ENCODE measurements around the gene KCNE4.

The KCNE4 gene

GRCh38 chr2:223051693-223052289 is at the start of gene KCNE4:
Gene KCNE4 (plus strand): TSS chr2:223052190. CDS start chr2:223052831, 641 bp downstream.
- no peak for DNase-seq (ENCODE audit: extremely low read depth in 1 of 2, low read depth in 1 of 2)

- DNase-seq (ENCODE audit: extremely low read depth in 1 of 2, low read depth in 1 of 2): no peak
These were observed 48.8 kb upstream of the KCNE4 start for GRCh38 chr2:223003191-223003590.

GRCh38 chr2:223005496-223005895 is 46.5 kb upstream of the KCNE4 start:
- no peak for DNase-seq (ENCODE audit: extremely low read depth in 1 of 2, low read depth in 1 of 2)

GRCh38 chr2:223007531-223007930 is 44.5 kb upstream of the KCNE4 start:
- DNase-seq (ENCODE audit: extremely low read depth in 1 of 2, low read depth in 1 of 2): no peak

GRCh38 chr2:223008162-223008561 is 43.8 kb upstream of the KCNE4 start:
- DNase-seq (ENCODE audit: extremely low read depth in 1 of 2, low read depth in 1 of 2): no peak

GRCh38 chr2:223008956-223009355 is 43.0 kb upstream of the KCNE4 start:
- no peak for DNase-seq (ENCODE audit: extremely low read depth in 1 of 2, low read depth in 1 of 2)

- no peak for DNase-seq (ENCODE audit: extremely low read depth in 1 of 2, low read depth in 1 of 2)
These were observed 41.3 kb upstream of the KCNE4 start for GRCh38 chr2:223010641-223011040.

- DNase-seq (ENCODE audit: extremely low read depth in 1 of 2, low read depth in 1 of 2): no peak
These were observed 39.7 kb upstream of the KCNE4 start for GRCh38 chr2:223012291-223012690.

- DNase-seq (ENCODE audit: extremely low read depth in 1 of 2, low read depth in 1 of 2): no peak
These were observed 32.5 kb upstream of the KCNE4 start for GRCh38 chr2:223019390-223019930.

- no peak for DNase-seq (ENCODE audit: extremely low read depth in 1 of 2, low read depth in 1 of 2)
These were observed 31.8 kb upstream of the KCNE4 start for GRCh38 chr2:223019987-223020717.

- DNase-seq (ENCODE audit: extremely low read depth in 1 of 2, low read depth in 1 of 2): no peak
These were observed 30.9 kb upstream of the KCNE4 start for GRCh38 chr2:223020971-223021675.

- no peak for DNase-seq (ENCODE audit: extremely low read depth in 1 of 2, low read depth in 1 of 2)
These were observed 25.5 kb upstream of the KCNE4 start for GRCh38 chr2:223026357-223027110.

- no peak for DNase-seq (ENCODE audit: extremely low read depth in 1 of 2, low read depth in 1 of 2)
These were observed 24.5 kb upstream of the KCNE4 start for GRCh38 chr2:223027442-223027841.

GRCh38 chr2:223029287-223029686 is 22.7 kb upstream of the KCNE4 start:
- no peak for DNase-seq (ENCODE audit: extremely low read depth in 1 of 2, low read depth in 1 of 2)

GRCh38 chr2:223032187-223033142 is 19.5 kb upstream of the KCNE4 start:
- no peak for DNase-seq (ENCODE audit: extremely low read depth in 1 of 2, low read depth in 1 of 2)

GRCh38 chr2:223034221-223034975 is 17.6 kb upstream of the KCNE4 start:
- no peak for DNase-seq (ENCODE audit: extremely low read depth in 1 of 2, low read depth in 1 of 2)

GRCh38 chr2:223036790-223037444 is 15.1 kb upstream of the KCNE4 start:
- no peak for DNase-seq (ENCODE audit: extremely low read depth in 1 of 2, low read depth in 1 of 2)

- DNase-seq (ENCODE audit: extremely low read depth in 1 of 2, low read depth in 1 of 2): no peak
These were observed 14.6 kb upstream of the KCNE4 start for GRCh38 chr2:223037445-223037800.

GRCh38 chr2:223039618-223040017 is 12.4 kb upstream of the KCNE4 start:
- DNase-seq (ENCODE audit: extremely low read depth in 1 of 2, low read depth in 1 of 2): no peak
